Activated CD8-positive, alpha-beta memory T cell treated with anti-CD3 and anti-CD28 coated beads for 4 hours (primary cell): ENCODE results near the gene LYRM4.
"Not testable (repeated sequence)": the region's sequence is repeated elsewhere in the genome, so short reads cannot be mapped to it uniquely, and the experiment has no call there.

ENCODE experiments used
- DNase-seq, 2 donors: peaks; one replicate each; pipeline ENCODE4 v3.0.0-alpha.2; 2020; ENCODE audit warnings: low read depth in 2 of 2

LYRM4 gene

GRCh38 chr6:5081182-5081581 is 179.6 kb downstream of the LYRM4 start:
- DNase-seq: no peak

- no peak for DNase-seq
Observed at GRCh38 chr6:5080574-5080973, 180.2 kb downstream of the LYRM4 start.

- no peak for DNase-seq
Observed at GRCh38 chr6:5079692-5080091, 181.1 kb downstream of the LYRM4 start.

- DNase-seq: no peak
Observed at GRCh38 chr6:5078121-5078669, 182.6 kb downstream of the LYRM4 start.

GRCh38 chr6:5076931-5077330 is 183.8 kb downstream of the LYRM4 start:
- DNase-seq: no peak

- no peak for DNase-seq
Observed at GRCh38 chr6:5073992-5074391, 186.8 kb downstream of the LYRM4 start.

- DNase-seq: no peak
Observed at GRCh38 chr6:5072440-5072839, 188.3 kb downstream of the LYRM4 start.

- no peak for DNase-seq
Observed at GRCh38 chr6:5071216-5071615, 189.5 kb downstream of the LYRM4 start.

- DNase-seq: no peak
Observed at GRCh38 chr6:5068153-5068751, 192.5 kb downstream of the LYRM4 start.

- DNase-seq: no peak
Observed at GRCh38 chr6:5067305-5067704, 193.4 kb downstream of the LYRM4 start.

GRCh38 chr6:5066456-5067093 is 194.2 kb downstream of the LYRM4 start:
- DNase-seq: no peak

GRCh38 chr6:5063617-5064016 is 197.1 kb downstream of the LYRM4 start:
- DNase-seq: no peak

- no peak for DNase-seq
Observed at GRCh38 chr6:5061152-5061551, 199.6 kb downstream of the LYRM4 start.

GRCh38 chr6:5060439-5060838 is 200.3 kb downstream of the LYRM4 start:
- DNase-seq: not testable (repeated sequence)

GRCh38 chr6:5059036-5059896 is 201.5 kb downstream of the LYRM4 start:
- no peak for DNase-seq
